ENCODE data around the gene RSL24D1.

DNA sequence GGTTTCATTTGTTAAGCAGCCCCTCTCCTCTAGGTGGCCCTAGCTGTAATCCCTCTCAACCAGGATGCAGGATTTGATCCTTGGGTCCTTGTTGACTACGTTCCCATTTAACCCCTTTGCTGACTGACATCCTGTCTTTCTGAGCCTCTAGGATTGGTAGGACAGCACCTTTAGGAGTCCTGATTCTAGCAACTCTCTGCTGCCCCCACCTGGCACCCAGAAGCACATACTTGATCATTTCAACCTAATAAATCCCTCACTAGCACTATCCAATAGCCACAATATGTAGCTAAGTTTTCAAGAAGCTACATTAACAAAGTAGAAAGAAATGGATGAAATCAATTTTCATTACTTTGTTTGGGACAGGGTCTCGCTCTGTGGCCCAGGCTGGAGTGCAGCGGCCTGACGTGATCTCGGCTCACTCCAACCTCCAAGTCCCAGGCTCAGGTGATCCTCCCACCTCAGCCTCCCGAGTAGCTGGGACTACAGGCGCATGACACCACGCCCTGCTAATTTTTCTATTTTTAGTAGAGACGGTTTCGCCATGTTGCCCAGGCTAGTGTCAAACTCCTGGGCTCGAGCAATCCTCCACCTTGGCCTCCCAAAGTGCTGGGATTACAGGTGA is 28.3 kb downstream of the RSL24D1 start:
- no peak for TF ChIP-seq POLR2A (IDR thresholded peaks at IDR 0.05)
- no peak for TF ChIP-seq POLR2AphosphoS5 (IDR thresholded peaks at IDR 0.05)
- TF ChIP-seq, protein P1, sequence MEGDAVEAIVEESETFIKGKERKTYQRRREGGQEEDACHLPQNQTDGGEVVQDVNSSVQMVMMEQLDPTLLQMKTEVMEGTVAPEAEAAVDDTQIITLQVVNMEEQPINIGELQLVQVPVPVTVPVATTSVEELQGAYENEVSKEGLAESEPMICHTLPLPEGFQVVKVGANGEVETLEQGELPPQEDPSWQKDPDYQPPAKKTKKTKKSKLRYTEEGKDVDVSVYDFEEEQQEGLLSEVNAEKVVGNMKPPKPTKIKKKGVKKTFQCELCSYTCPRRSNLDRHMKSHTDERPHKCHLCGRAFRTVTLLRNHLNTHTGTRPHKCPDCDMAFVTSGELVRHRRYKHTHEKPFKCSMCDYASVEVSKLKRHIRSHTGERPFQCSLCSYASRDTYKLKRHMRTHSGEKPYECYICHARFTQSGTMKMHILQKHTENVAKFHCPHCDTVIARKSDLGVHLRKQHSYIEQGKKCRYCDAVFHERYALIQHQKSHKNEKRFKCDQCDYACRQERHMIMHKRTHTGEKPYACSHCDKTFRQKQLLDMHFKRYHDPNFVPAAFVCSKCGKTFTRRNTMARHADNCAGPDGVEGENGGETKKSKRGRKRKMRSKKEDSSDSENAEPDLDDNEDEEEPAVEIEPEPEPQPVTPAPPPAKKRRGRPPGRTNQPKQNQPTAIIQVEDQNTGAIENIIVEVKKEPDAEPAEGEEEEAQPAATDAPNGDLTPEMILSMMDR (IDR thresholded peaks at IDR 0.05): peak in 1 of 2 donors; percentile 52
